Epithelial cell of prostate (primary cell): ENCODE results near the gene F10.
"Not testable (repeated sequence)": the region's sequence is repeated elsewhere in the genome, so short reads cannot be mapped to it uniquely, and the experiment has no call there.

Source experiments
- DNase-seq: peaks from one replicate; pipeline ENCODE4 v3.0.0-alpha.2; 2011; ENCODE audit warnings: low read depth, low spot score
- H3K27ac ChIP-seq: fragments of 450-650 bp; 2 replicates; pipeline ENCODE4 v1.5.1; 2017; ENCODE audit warnings: mild to moderate bottlenecking

The F10 gene

GRCh38 chr13:113122550-113123225, at the start of gene F10:
F10 (plus strand) TSS chr13:113122799; CDS start chr13:113122856, 57 bp downstream.
- H3K27ac ChIP-seq = no peak within 1 kb of the TSS
- DNase-seq = no peak

- no peak for DNase-seq
- H3K27ac ChIP-seq = no peak overlapping the region
Observed at GRCh38 chr13:113073942-113074341, 48.7 kb upstream of the F10 start.

GRCh38 chr13:113074401-113074800, 48.2 kb upstream of the F10 start:
- H3K27ac ChIP-seq = no peak overlapping the region
- DNase-seq = no peak

- H3K27ac ChIP-seq = no peak overlapping the region
- DNase-seq = no peak
Observed at GRCh38 chr13:113074876-113075275, 47.7 kb upstream of the F10 start.

GRCh38 chr13:113075711-113076110, 46.9 kb upstream of the F10 start:
- no peak overlapping the region for H3K27ac ChIP-seq
- DNase-seq = no peak

- no peak overlapping the region for H3K27ac ChIP-seq
- no peak for DNase-seq
Observed at GRCh38 chr13:113076681-113077401, 45.8 kb upstream of the F10 start.

- no peak for DNase-seq
- no peak overlapping the region for H3K27ac ChIP-seq
Observed at GRCh38 chr13:113077566-113077952, 45.0 kb upstream of the F10 start.

- no peak overlapping the region for H3K27ac ChIP-seq
- DNase-seq = no peak
Observed at GRCh38 chr13:113077953-113078901, 44.4 kb upstream of the F10 start.

- H3K27ac ChIP-seq = no peak overlapping the region
- no peak for DNase-seq
Observed at GRCh38 chr13:113078902-113079780, 43.5 kb upstream of the F10 start.

GRCh38 chr13:113079781-113080080, 42.9 kb upstream of the F10 start:
- not testable (repeated sequence) for DNase-seq, H3K27ac ChIP-seq

GRCh38 chr13:113080361-113080831, 42.2 kb upstream of the F10 start:
- no peak for DNase-seq
- no peak overlapping the region for H3K27ac ChIP-seq

GRCh38 chr13:113080901-113081521, 41.6 kb upstream of the F10 start:
- H3K27ac ChIP-seq = no peak overlapping the region
- no peak for DNase-seq

- DNase-seq = no peak
- H3K27ac ChIP-seq = no peak overlapping the region
Observed at GRCh38 chr13:113082198-113083021, 40.2 kb upstream of the F10 start.

GRCh38 chr13:113083022-113083373, 39.6 kb upstream of the F10 start:
- H3K27ac ChIP-seq = no peak overlapping the region
- no peak for DNase-seq

- peak; percentile 20 for DNase-seq
- no peak overlapping the region for H3K27ac ChIP-seq
Observed at GRCh38 chr13:113083402-113084061, 39.1 kb upstream of the F10 start.

GRCh38 chr13:113084094-113084942, 38.3 kb upstream of the F10 start:
- no peak overlapping the region for H3K27ac ChIP-seq
- no peak for DNase-seq

GRCh38 chr13:113084943-113085540, 37.6 kb upstream of the F10 start:
- no peak for DNase-seq
- no peak overlapping the region for H3K27ac ChIP-seq
